GM06990 (cell line): ENCODE measurements around the gene TXNDC12.
"Not testable (repeated sequence)": the region's sequence is repeated elsewhere in the genome, so short reads cannot be mapped to it uniquely, and the experiment has no call there.

Experiments used
- DNase-seq: peaks from one replicate; pipeline ENCODE4 v3.0.0-alpha.2; 2011; ENCODE audit not compliant: insufficient read length; ENCODE audit errors: extremely low read depth
- H3K27me3 ChIP-seq: replicated peaks from 2 replicates; pipeline ENCODE4 v1.6.0; 2011; ENCODE audit warnings: low read length; ENCODE audit not compliant: control insufficient read depth, insufficient read depth
- H3K36me3 ChIP-seq: 2 replicates; pipeline ENCODE4 v1.5.1; 2011; ENCODE audit warnings: low read length; ENCODE audit not compliant: control insufficient read depth, insufficient read depth
- H3K4me3 ChIP-seq: replicated peaks from 2 replicates; pipeline ENCODE4 v1.5.1; 2011; ENCODE audit warnings: low read depth, mild to moderate bottlenecking, control low read depth, low read length
- TF ChIP-seq, protein P1 (sequence below): IDR thresholded peaks from 2 replicates; pipeline ENCODE4 v1.5.1; 2011; ENCODE audit warnings: low read length, control low read depth, mild to moderate bottlenecking, inconsistent platforms; ENCODE audit not compliant: insufficient read depth, poor library complexity, severe bottlenecking

The TXNDC12 gene

GRCh38 chr1:52054496-52055065 is 410 bp downstream of the TXNDC12 start:
- no peaks in the 10 kb centered on the region for H3K27me3 ChIP-seq
- TF ChIP-seq, protein P1, sequence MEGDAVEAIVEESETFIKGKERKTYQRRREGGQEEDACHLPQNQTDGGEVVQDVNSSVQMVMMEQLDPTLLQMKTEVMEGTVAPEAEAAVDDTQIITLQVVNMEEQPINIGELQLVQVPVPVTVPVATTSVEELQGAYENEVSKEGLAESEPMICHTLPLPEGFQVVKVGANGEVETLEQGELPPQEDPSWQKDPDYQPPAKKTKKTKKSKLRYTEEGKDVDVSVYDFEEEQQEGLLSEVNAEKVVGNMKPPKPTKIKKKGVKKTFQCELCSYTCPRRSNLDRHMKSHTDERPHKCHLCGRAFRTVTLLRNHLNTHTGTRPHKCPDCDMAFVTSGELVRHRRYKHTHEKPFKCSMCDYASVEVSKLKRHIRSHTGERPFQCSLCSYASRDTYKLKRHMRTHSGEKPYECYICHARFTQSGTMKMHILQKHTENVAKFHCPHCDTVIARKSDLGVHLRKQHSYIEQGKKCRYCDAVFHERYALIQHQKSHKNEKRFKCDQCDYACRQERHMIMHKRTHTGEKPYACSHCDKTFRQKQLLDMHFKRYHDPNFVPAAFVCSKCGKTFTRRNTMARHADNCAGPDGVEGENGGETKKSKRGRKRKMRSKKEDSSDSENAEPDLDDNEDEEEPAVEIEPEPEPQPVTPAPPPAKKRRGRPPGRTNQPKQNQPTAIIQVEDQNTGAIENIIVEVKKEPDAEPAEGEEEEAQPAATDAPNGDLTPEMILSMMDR, result no peak
- DNase-seq, result no peak

GRCh38 chr1:52053862-52054261 is 1.1 kb downstream of the TXNDC12 start:
- TF ChIP-seq, protein P1, result no peak
- no peaks in the 10 kb centered on the region for H3K27me3 ChIP-seq
- peak overlapping the region; percentile 81 for H3K4me3 ChIP-seq
- DNase-seq, result no peak
- peaks cover 2% of the 10 kb centered on the region; the same call in 1 of the 2 replicates for H3K36me3 ChIP-seq

More at GRCh38 chr1:52054496-52055065, 410 bp downstream of the TXNDC12 start:
- Histone ChIP-seq H3K36me3 (peaks cover 2% of the 10 kb centered on the region; the same call in 1 of the 2 replicates), H3K4me3 (peak overlapping the region; percentile 81)

- not testable (repeated sequence) for H3K27me3 ChIP-seq, H3K36me3 ChIP-seq
These were observed 5.7 kb downstream of the TXNDC12 start for GRCh38 chr1:52049337-52049736.

DNA sequence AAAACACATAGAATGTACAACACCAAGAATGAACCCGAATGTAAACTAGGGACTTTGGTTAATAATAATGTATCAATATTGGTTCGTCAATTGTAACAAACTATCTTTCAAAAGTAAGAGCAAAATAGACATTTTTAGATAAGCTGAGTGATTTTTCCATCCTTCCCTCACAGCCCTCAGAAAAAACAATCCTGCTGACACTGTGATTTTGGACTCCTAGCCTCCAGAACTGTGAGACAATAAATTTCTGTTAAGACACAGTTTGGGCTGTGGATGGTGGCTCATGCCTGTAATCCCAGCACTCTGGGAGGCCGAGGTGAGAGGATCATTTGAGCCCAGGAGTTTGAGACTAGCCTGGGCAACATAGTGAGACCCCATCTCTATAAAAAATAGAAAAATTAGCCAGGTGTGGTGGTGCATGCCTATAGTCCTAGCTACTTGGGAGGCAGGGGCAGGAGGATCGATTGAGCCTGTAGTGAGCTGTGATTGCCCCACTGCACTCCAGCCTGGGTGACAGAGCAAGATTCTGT is 9.3 kb downstream of the TXNDC12 start:
- not testable (repeated sequence) for DNase-seq, H3K4me3 ChIP-seq, H3K36me3 ChIP-seq, H3K27me3 ChIP-seq

More at GRCh38 chr1:52049337-52049736, 5.7 kb downstream of the TXNDC12 start:
- not testable (repeated sequence) for H3K4me3 ChIP-seq, DNase-seq

DNA sequence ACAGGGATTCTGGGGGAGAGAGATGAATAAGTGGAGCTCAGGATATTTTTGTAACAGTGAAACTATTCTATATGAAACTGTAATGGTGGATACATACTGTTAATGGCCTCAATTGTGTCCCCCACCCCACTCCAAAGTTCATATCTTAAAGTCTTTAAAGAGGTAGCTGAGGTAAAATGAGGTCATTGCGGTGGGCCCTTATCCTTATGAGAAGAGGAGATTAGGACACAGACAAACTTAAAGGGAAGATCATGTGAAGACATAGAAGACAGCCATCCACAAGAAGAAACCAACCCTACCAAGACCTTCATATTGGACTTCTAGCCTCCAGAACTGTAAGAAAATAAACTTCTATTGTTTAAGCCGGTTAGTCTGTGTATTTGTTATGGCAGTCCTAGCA is 9.8 kb downstream of the TXNDC12 start:
- DNase-seq, result no peak
- H3K4me3 ChIP-seq, result no peak overlapping the region
- H3K36me3 ChIP-seq, result 0 out of 2 replicates have a peak, but pooled peaks cover 2% of the 10 kb centered on the region
- TF ChIP-seq, protein P1, result no peak
- no peaks in the 10 kb centered on the region for H3K27me3 ChIP-seq

- DNase-seq, result no peak
- 0 out of 2 replicates have a peak, but pooled peaks cover 2% of the 10 kb centered on the region for H3K36me3 ChIP-seq
- no peak overlapping the region for H3K4me3 ChIP-seq
- TF ChIP-seq, protein P1, result no peak
- no peaks in the 10 kb centered on the region for H3K27me3 ChIP-seq
These were observed 13.3 kb downstream of the TXNDC12 start for GRCh38 chr1:52041551-52042185.
